HCT116 (cell line): ENCODE results near the gene GTF3C1. TPM values are rescaled to one million over a fixed set of nuclear protein-coding genes. Genes with fewer than 3 reads are reported as not detected.

Source experiments
- ATAC-seq: fragments of 200-7000 bp; cut with Tn5 transposase; 2 replicates; pipeline ENCODE4 v1.9.1; 2020; ENCODE audit warnings: mild to moderate bottlenecking, moderate library complexity
- BruUV-seq: library from RNA; stranded (reverse); fragments of 400-500 nt; replicated peaks from 2 replicates; lab custom pipeline; 2021; lab: Mats Ljungman, UMichigan
- CTCF ChIA-PET: fragments of 300-600 bp; sonication (Branson Sonifier 250); formaldehyde crosslinking; loops from one replicate; lab custom pipeline; 2021; ENCODE audit warnings: antibody characterized with exemption; lab: Charles Lee
- POLR2A ChIA-PET: fragments of 300-600, 350-600 bp; sonication (Branson Sonifier 250); formaldehyde crosslinking; loops from one replicate; lab custom pipeline; 2021; ENCODE audit warnings: antibody characterized with exemption; lab: Charles Lee
- RAD21 ChIA-PET, 2 experiments: fragments of 300-600 bp; sonication (Branson Sonifier 250); formaldehyde crosslinking; loops; one replicate each; lab custom pipeline; 2023; ENCODE audit warnings: low total read pairs in 2 of 2; ENCODE audit not compliant: uncharacterized antibody in 2 of 2, unreplicated experiment in 2 of 2, low non-redundant PET in 1 of 2; lab: Charles Lee
- DNase-seq: peaks from one replicate; pipeline ENCODE4 v3.0.0-alpha.2; 2010; ENCODE audit warnings: low read depth, low spot score
- H2AFZ ChIP-seq: fragments of 200-600 bp; shearing (Covaris generic), sonication (generic); 2 replicates; pipeline ENCODE4 v1.6.1; 2017; ENCODE audit warnings: low read depth, mixed run types, mixed read lengths, antibody characterized with exemption, low read length; ENCODE audit not compliant: poor library complexity, severe bottlenecking
- H3K27ac ChIP-seq: 2 replicates; pipeline ENCODE4 v1.5.1; 2012; ENCODE audit warnings: low read depth, low read length
- H3K27me3 ChIP-seq: fragments of 200-600 bp; sonication (generic); 2 replicates; pipeline ENCODE4 v1.6.1; 2016; ENCODE audit warnings: mixed run types, low read length, mixed read lengths; ENCODE audit not compliant: insufficient read depth
- H3K36me3 ChIP-seq, 2 experiments: fragments of 200-500 bp in 1 of 2; fragments of 200-600 bp in 1 of 2; sonication (Bioruptor generic) in 1 of 2; sonication (generic) in 1 of 2; 2 replicates each; pipeline versions ENCODE4 v1.5.1 to v1.6.1; 2014 to 2016; ENCODE audit warnings: low read length in 2 of 2, inconsistent platforms in 1 of 2, mixed read lengths in 1 of 2, mixed run types in 1 of 2; ENCODE audit not compliant: insufficient read depth in 2 of 2, control insufficient read depth in 1 of 2
- H3K4me1 ChIP-seq, 2 experiments: fragments of 200-600 bp in 1 of 2; sonication (generic) in 1 of 2; 2 replicates each; pipeline versions ENCODE4 v1.5.1 to v1.6.1; 2012 to 2017; ENCODE audit warnings: low read length in 2 of 2, inconsistent platforms in 1 of 2, mild to moderate bottlenecking in 1 of 2, mixed read lengths in 1 of 2, mixed run types in 1 of 2, moderate library complexity in 1 of 2; ENCODE audit not compliant: insufficient read depth in 2 of 2, control insufficient read depth in 1 of 2
- H3K4me2 ChIP-seq: fragments of 200-600 bp; sonication (generic); 2 replicates; pipeline ENCODE4 v1.6.1; 2017; ENCODE audit warnings: mixed run types, low read length, mixed read lengths
- H3K4me3 ChIP-seq, 2 experiments: fragments of 200-600 bp in 1 of 2; sonication (generic) in 1 of 2; replicated peaks in 1 of 2; 2 replicates each; pipeline ENCODE4 v1.5.1; 2011 to 2016; ENCODE audit warnings: low read length in 2 of 2, control low read depth in 1 of 2, low read depth in 1 of 2, mild to moderate bottlenecking in 1 of 2, mixed read lengths in 1 of 2, mixed run types in 1 of 2
- H3K79me2 ChIP-seq: fragments of 200-600 bp; sonication (generic); 2 replicates; pipeline ENCODE4 v1.6.1; 2017; ENCODE audit warnings: mild to moderate bottlenecking, mixed run types, low read length, moderate library complexity, mixed read lengths; ENCODE audit not compliant: insufficient read depth
- H3K9ac ChIP-seq: fragments of 200-600 bp; sonication (generic); 2 replicates; pipeline ENCODE4 v1.6.1; 2016; ENCODE audit warnings: low read length, mixed read lengths
- H3K9me2 ChIP-seq: fragments of 200-600 bp; sonication (generic), shearing (Covaris generic); 2 replicates; pipeline ENCODE4 v1.6.1; 2017; ENCODE audit warnings: mixed run types, mild to moderate bottlenecking, moderate library complexity; ENCODE audit not compliant: insufficient read depth
- H3K9me3 ChIP-seq, 2 experiments: fragments of 200-500 bp in 1 of 2; fragments of 200-600 bp in 1 of 2; sonication (Bioruptor generic) in 1 of 2; sonication (generic) in 1 of 2; 2 replicates each; pipeline ENCODE4 v1.6.1; 2014 to 2017; ENCODE audit warnings: low read length in 2 of 2, mixed read lengths in 2 of 2, inconsistent platforms in 1 of 2, low read depth in 1 of 2, mild to moderate bottlenecking in 1 of 2, mixed run types in 1 of 2, moderate library complexity in 1 of 2; ENCODE audit not compliant: control insufficient read depth in 1 of 2, insufficient read depth in 1 of 2
- H4K20me1 ChIP-seq: fragments of 200-600 bp; sonication (generic), shearing (Covaris generic); 2 replicates; pipeline ENCODE4 v1.6.1; 2017; ENCODE audit warnings: mixed run types, mild to moderate bottlenecking, moderate library complexity; ENCODE audit not compliant: insufficient read depth
- ATF3 ChIP-seq: IDR thresholded peaks from 2 replicates; pipeline ENCODE4 v1.6.1; 2012
- CBX3 ChIP-seq: IDR thresholded peaks from 2 replicates; pipeline ENCODE4 v1.6.1; 2012; ENCODE audit warnings: low read depth
- CTCF ChIP-seq, 3 experiments: fragments of 200-600 bp in 1 of 3; sonication (generic) in 1 of 3; IDR thresholded peaks in 2 of 3; conservative IDR thresholded peaks in 1 of 3; 2 replicates each; pipeline ENCODE4 v1.5.1; 2012 to 2017; ENCODE audit warnings: low read depth in 2 of 3, low read length in 2 of 3, antibody characterized with exemption in 1 of 3, borderline replicate concordance in 1 of 3, control low read depth in 1 of 3, mild to moderate bottlenecking in 1 of 3, mixed read lengths in 1 of 3, mixed run types in 1 of 3, moderate library complexity in 1 of 3; ENCODE audit not compliant: insufficient read depth in 1 of 3
- EGR1 ChIP-seq: IDR thresholded peaks from 2 replicates; pipeline ENCODE4 v1.6.1; 2012; ENCODE audit warnings: low read depth
- ELF1 ChIP-seq: IDR thresholded peaks from 2 replicates; pipeline ENCODE4 v1.6.1; 2012; ENCODE audit warnings: low read depth, borderline replicate concordance
- EZH2 ChIP-seq: fragments of 200-600 bp; sonication (generic); IDR thresholded peaks from 2 replicates; pipeline ENCODE4 v1.6.1; 2017; ENCODE audit warnings: antibody characterized with exemption, mixed run types
- EZH2phosphoT487 ChIP-seq: fragments of 200-600 bp; IDR thresholded peaks from 2 replicates; pipeline ENCODE4 v1.6.1; 2018; ENCODE audit warnings: antibody characterized with exemption, borderline replicate concordance
- FOSL1 ChIP-seq: IDR thresholded peaks from 2 replicates; pipeline ENCODE4 v1.6.1; 2012; ENCODE audit warnings: low read depth
- JUND ChIP-seq: IDR thresholded peaks from 2 replicates; pipeline ENCODE4 v1.6.1; 2012
- SP1 ChIP-seq: IDR thresholded peaks from 2 replicates; pipeline ENCODE4 v1.6.1; 2012; ENCODE audit warnings: low read depth
- SRF ChIP-seq: IDR thresholded peaks from 2 replicates; pipeline ENCODE4 v1.6.1; 2012; ENCODE audit warnings: low read depth
- YY1 ChIP-seq: IDR thresholded peaks from 2 replicates; pipeline ENCODE4 v1.6.1; 2011; ENCODE audit warnings: low read length, low read depth, moderate library complexity, mild to moderate bottlenecking; ENCODE audit not compliant: insufficient replicate concordance; ENCODE audit errors: extremely low read depth
- ZBTB33 ChIP-seq: IDR thresholded peaks from 2 replicates; pipeline ENCODE4 v1.6.1; 2011; ENCODE audit warnings: mild to moderate bottlenecking, low read length, moderate library complexity; ENCODE audit not compliant: insufficient replicate concordance; ENCODE audit errors: extremely low read depth
- ZFX ChIP-seq: fragments of 450-650 bp; IDR thresholded peaks from 2 replicates; pipeline ENCODE4 v1.6.1; 2017
- ZNF274 ChIP-seq: fragments of 200-500 bp; sonication (Bioruptor generic); IDR thresholded peaks from 2 replicates; pipeline ENCODE4 v1.6.1; 2014; ENCODE audit warnings: mild to moderate bottlenecking, low read depth, low read length, inconsistent platforms
- intact Hi-C: fragments of 100-400 bp; cut with micrococcal nuclease; formaldehyde crosslinking; loops from 2 replicates; pipeline ENCODE4 v1.10.0; 2022
- total RNA-seq: library from RNA; stranded (reverse); gene quantifications from one replicate; pipeline ENCODE4 v1.2.1, GENCODE V29; 2021; ENCODE audit not compliant: unreplicated experiment
- TF ChIP-seq, protein P1 (sequence below): IDR thresholded peaks from 2 replicates; pipeline ENCODE4 v1.6.1; 2012
- TF ChIP-seq, protein P2 (sequence below): IDR thresholded peaks from 2 replicates; pipeline ENCODE4 v1.6.1; 2012; ENCODE audit warnings: low read depth

Gene GTF3C1
- total RNA-seq, 1 experiment from 2014 or later, result 97.5 TPM

DNA sequence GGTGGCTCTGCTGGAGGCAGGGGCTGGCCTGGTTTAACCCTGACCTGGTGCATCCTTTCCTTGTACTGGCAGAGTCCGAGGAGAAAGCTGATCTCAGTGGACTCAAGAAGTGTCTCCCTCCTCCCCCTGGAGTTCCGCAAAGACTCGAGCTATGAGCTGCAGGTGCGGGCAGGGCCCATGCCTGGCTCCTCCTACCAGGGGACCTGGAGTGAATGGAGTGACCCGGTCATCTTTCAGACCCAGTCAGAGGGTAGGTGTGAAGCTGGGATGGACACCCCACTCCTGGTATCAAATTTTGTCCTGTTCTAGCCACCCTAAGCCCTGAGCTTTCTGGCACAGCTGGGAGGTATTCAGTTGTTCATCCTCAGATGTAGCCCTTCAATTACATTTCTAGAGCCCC, 105.2 kb downstream of the GTF3C1 start:
- H3K27ac ChIP-seq, result no peak overlapping the region
- CTCF ChIA-PET, result no interaction called here
- H3K79me2 ChIP-seq, result no peaks in the 10 kb centered on the region
- no peaks in the 10 kb centered on the region for H3K27me3 ChIP-seq
- no peak overlapping the region for H3K9ac ChIP-seq
- DNase-seq, result no peak
- H3K36me3 ChIP-seq, result no peaks in the 10 kb centered on the region
- no peak overlapping the region for H3K4me3 ChIP-seq
- no peak overlapping the region for H2AFZ ChIP-seq
- POLR2A ChIA-PET, result no interaction called here
- H4K20me1 ChIP-seq, result no peaks in the 10 kb centered on the region
- RAD21 ChIA-PET, result no interaction called here
- no peak for ATAC-seq
- H3K9me3 ChIP-seq, result peaks cover 0 to 15% of the 10 kb centered on the region in 2 experiments; a peak in 2 of 4 replicates
- no peaks in the 10 kb centered on the region for H3K4me1 ChIP-seq
- H3K9me2 ChIP-seq, result no peaks in the 10 kb centered on the region
- H3K4me2 ChIP-seq, result no peak overlapping the region
- no peak for TF ChIP-seq ATF3
- no peak for TF ChIP-seq EZH2
- TF ChIP-seq, protein P1, sequence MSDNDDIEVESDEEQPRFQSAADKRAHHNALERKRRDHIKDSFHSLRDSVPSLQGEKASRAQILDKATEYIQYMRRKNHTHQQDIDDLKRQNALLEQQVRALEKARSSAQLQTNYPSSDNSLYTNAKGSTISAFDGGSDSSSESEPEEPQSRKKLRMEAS, result no peak
- no peak for TF ChIP-seq ELF1
- TF ChIP-seq ZBTB33, result no peak
- no peak for TF ChIP-seq SRF
- TF ChIP-seq CBX3, result no peak
- TF ChIP-seq, protein P2, sequence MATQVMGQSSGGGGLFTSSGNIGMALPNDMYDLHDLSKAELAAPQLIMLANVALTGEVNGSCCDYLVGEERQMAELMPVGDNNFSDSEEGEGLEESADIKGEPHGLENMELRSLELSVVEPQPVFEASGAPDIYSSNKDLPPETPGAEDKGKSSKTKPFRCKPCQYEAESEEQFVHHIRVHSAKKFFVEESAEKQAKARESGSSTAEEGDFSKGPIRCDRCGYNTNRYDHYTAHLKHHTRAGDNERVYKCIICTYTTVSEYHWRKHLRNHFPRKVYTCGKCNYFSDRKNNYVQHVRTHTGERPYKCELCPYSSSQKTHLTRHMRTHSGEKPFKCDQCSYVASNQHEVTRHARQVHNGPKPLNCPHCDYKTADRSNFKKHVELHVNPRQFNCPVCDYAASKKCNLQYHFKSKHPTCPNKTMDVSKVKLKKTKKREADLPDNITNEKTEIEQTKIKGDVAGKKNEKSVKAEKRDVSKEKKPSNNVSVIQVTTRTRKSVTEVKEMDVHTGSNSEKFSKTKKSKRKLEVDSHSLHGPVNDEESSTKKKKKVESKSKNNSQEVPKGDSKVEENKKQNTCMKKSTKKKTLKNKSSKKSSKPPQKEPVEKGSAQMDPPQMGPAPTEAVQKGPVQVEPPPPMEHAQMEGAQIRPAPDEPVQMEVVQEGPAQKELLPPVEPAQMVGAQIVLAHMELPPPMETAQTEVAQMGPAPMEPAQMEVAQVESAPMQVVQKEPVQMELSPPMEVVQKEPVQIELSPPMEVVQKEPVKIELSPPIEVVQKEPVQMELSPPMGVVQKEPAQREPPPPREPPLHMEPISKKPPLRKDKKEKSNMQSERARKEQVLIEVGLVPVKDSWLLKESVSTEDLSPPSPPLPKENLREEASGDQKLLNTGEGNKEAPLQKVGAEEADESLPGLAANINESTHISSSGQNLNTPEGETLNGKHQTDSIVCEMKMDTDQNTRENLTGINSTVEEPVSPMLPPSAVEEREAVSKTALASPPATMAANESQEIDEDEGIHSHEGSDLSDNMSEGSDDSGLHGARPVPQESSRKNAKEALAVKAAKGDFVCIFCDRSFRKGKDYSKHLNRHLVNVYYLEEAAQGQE, result no peak
- no peak for TF ChIP-seq JUND
- no peak for TF ChIP-seq SP1
- no peak for TF ChIP-seq CTCF (IDR thresholded peaks at IDR 0.05 in 2 of 3, conservative IDR thresholded peaks at IDR 0.05 in 1 of 3; ENCODE audit: borderline replicate concordance in 1 of 3, insufficient read depth in 1 of 3, low read depth in 2 of 3, low read length in 2 of 3)
- no peak for TF ChIP-seq ZFX
- no peak for TF ChIP-seq YY1
- no peak for TF ChIP-seq EZH2phosphoT487
- TF ChIP-seq EGR1, result no peak
- no peak for TF ChIP-seq ZNF274
- TF ChIP-seq FOSL1, result no peak
- intact Hi-C loops, result no loop called here
- no TSS peak for BruUV-seq
